Activated gamma-delta T cell treated with anti-CD3 and anti-CD28 coated beads, Interleukin-2, amount 50 U/mL, for 16 hours (primary cell): ENCODE data around the gene PRR22.

Experiments used
- DNase-seq: peaks from one replicate; pipeline ENCODE4 v3.0.0-alpha.2; 2020; ENCODE audit warnings: low read depth

Gene PRR22

DNA sequence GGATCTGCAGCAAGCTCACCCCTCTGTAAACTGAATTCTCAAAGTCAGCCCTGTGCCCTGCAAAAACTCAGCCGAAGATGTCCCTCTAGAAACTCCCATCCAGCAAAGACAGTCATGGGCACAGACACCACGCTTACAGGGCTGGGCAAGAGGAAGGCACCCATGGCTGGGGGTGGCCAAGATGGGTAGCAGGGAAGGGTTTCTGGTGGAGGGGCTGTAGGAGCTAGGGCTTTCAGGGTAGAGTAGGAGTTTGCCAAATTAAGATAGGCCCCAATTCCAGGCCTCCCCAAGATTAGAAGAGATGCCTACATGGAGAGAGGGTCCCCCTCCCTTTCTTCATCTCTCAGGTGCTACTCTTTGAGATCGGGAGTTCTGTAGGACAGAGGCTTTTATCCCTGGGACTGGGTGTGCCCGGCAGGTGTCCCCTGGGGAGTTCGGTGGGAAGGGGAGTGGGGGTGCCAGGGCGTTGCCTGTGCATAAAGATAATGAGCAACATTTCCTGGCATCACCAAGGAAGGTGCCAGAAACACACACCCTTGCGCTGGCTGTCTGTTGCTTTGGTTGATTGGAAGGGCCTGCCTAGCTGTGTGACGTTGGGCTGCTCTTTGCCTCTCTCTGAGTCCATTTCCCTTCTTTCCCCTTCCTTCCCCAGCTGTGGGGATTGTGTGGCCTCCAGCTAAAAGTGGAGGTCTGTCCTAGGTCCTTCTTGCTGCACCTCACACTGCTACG, 29.7 kb upstream of the PRR22 start:
- DNase-seq, result no peak

DNA sequence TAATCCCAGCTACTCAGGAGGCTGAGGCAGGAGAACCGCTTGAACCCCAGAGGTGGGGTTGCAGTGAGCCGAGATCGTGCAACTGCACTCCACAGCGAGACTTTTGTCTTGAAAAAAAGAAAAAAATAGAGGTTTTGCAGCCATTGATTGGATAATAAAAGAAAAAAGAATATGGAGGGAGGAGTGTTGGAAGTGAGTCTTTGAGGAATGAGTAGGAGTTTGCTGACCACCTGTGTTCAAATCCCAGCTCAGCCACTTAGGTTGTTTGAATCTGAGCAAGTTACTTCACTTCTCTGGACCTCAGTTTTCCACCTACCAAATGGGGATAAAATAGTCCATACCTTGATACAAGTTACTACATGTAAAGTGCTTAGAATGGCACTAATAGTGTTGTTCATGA, 26.6 kb upstream of the PRR22 start:
- no peak for DNase-seq

DNA sequence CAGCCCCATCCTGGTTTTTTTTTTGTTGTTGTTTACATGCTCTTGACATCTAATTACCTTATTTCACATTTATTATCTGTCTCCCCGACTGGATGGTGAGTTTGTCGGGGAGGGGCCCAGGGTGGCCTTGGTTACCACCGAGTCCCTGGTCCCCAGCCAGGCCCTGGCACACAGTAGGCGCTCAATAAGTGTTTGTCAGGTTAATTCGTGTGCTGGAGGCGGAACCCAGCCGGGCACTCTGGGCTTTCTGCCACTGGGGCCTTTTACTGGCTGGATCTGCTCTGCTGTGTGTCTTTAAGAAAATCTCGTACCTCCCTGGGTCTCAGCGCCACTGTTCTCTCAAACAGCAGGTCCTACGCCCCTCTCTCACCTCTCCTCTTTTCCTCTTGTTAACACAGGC, 24.9 kb upstream of the PRR22 start:
- no peak for DNase-seq

DNA sequence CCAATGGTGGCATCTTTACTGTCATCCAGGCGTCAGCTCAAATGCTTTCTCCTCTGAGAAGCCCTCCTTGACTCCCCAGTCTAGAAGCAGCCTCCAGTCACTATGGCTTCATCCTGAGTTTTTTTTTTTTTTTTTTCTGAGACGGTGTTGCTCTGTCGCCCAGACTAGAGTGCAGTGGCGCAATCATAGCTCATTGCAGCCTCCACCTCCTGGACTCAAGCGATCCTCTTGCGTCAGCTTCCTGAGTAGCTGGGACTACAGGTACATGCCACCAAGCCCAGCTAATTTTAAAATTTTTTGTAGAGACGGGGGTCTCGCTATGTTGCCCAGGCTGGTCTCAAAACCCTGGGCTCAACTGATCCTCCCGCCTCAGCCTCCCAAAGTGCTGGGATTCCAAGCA, 24.5 kb upstream of the PRR22 start:
- DNase-seq, result no peak

DNA sequence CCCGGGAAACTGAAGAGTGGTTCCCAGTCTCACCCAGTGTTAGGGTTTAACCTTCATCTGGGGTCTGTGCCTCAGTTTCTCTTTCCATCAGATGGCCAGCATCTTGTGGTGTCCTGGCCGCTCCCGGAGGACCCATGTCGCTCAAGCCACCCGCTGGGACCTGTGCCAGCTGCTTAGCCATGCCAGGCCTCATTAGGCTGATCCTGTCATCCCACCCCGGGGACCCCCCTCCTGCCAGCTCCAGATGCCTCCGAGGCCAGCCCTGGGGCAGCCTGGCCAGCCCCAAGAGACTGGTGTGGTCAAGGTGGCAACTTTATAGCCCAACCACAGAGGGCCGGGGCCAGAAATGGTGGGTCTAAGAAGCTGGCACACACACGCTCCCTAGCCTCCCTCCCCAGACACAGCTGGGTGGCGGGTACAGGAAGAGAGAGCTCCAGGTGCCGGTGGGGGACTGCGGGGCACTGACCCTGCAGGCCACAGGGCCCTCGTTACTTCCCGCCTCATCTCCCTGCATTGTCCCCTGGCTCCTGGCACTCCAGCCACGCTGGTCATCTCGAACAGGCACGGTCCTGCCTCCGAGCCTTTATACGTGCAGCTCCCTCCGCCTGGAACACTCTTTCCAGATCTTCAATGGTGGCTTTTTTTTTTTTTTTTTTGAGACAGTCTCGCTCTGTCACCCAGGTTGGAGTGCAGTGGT, 23.7 kb upstream of the PRR22 start:
- DNase-seq, result no peak

DNA sequence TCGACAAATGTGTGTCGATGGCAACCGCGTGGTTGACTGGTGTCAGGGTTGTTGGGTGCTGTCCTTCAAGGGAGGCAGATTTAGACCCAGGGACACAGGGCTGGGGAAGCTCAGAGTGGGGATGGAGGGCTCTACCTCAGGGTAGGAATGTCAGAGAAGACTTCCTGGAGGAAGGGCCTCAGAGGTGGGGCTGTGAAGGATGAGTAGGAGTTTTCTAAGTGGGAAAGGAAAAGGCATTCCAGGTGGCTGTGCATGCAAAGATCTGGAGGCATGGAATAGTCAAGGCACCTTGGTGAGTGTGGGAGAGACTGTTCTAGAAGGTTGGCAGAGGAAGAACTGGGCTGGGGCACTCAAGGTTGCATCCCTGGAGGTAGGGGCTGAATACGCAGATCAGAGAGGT, 22.4 kb upstream of the PRR22 start:
- DNase-seq, result no peak

DNA sequence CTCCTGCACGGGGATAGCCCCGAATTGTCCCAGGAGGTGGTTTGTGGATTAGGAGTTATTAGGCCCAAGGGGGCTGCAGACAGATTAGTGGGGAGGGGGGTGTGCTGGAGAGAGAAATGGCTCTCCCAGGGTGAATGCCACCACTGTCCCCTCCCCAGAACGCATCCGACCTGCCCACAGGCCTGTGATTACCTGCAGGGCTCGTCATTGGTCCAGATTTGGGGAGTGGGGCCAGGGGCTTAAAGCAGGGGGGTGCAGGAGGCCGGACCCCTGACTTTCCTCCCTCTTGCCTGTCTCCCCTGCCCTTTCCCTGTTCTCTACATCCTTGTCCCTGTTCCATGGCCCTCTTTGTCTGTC, 21.6 kb upstream of the PRR22 start:
- DNase-seq, result no peak

DNA sequence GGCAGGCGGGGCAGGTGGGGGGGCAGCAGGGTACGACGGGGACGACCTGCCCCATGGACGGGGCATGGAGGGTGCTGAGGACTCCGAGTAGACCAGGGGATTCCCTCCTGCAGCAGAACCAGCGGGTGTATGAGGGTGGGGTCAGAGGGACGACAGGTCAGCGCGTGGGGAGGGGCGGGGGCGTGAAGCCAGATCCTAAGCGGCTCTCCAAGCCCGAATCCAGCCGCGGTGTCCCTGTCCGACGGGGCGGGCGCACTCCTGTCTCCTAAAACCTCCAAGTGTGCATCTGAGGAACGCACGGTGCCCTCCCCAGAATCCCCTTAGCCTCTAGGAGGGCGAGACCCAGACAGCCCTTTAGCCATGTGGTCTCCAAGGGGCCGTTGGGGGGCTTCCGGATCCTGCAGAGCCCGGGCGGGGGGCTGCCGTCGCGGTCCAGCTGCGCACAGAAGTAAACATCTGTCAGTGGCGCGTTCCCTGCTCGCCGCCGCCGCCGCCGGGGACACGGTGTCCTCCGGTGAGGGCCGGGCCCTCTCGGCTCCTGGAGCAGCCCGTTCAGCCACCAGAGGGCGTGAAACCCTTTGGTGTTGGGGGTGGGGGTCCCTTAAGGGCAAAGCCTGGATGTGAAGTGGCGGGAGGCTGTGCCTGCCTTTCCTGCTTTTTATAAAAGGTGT, 21.1 kb upstream of the PRR22 start:
- peak; percentile 51 for DNase-seq

DNA sequence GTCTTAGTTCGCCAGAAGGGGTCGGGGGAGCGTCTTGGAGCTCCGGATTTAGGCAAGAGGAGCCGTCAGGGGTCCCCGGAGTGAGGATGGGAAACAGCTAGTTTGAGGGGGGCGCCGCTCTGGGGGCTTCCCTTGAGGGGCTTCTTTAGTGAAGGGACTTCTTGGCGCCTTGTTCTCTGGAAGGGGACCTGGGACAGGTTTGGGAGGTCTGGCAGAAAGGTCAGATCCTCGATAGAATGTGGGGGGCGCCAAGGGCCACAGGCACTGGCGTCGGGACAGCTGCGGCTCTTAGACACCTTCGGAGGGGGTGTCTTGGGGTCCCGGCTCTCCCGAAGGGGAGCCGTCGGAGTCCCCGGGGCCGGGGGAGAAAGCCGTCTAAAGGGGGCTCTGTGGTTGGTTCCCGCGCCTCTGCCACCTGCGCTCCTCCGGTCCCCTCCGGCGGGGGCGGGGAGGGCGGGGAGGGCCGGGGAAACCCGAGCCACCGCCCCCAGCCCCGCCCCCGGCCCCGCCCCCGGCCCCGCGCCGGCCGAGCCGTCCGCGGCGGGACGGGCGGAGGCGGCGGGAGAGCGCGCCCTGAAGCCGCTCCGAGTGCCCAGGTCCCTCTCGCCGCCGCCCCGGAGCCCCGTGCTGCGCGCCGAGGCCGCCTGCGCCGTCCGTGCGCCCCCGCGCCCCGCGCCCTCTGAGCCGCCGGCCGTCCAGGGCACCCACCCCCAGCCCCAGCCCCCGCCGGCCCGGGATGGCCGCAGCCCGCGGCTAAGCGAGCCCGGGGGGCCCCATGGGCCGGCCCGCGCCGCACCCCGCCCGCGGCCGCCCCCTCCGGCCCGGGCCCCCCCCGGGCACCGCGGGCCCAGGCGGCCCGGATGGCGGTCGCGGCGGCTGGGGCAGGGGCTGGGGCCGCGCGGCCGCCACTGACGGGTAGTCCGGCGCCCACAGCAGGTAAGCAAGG, 20.2 kb upstream of the PRR22 start, which contains the start of gene NRTN:
Gene NRTN, plus strand, starts transcription at position 552 of the 946 bp plus-strand sequence. CDS start 19,099 bp downstream, outside the sequence.
- DNase-seq, result no peak

DNA sequence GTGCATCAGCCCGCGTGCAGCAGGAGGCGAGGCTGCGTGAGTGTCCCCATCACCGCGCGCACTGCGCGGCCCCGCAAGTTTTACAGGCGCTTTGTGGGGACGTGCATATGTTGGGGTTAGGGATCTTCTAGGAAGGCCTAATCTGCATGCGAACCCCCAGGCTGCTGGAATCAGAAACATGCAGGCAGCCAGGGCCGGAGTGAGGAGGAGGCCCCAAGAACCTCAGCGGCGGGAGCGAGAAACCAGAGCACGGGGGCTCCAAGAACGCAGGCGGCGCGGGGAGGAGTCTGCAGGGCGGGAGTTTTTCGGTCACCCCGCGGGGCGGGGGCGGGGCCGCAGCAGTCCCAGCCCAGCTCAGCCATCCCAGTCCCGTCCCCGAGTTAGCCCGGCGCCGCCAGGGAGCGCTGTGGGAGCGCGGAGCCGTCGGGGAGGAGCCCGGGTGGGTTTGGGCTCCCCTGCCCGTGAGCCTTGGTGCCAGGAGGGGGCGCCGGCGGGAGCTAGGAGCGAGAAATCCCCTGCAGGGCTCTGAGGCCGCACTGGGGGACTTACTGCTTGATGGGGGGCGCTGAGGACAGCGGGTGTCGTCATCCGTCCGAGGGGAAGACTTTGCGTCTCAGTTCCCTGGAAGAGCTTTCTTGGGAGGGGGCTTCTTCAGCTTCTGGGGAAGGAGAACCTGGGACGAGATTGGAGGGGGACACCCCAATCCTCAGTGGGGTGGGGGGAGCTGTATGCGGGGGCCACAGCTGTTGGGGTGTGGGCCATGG, 19.4 kb upstream of the PRR22 start:
- DNase-seq, result peak; percentile 88

DNA sequence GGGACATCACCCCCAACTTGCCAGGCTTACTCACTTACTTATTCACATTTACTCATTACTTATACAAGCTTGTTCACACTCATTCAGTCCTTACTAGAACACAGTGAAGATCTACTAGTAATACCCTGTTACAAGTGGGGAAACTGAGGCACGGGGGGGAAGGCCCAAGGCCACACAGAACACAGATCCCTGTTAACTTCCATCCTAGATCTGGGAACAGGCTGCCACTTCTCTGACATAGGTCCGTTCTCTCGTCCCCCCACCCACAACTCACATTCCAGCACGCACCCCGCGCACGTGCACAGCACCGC, 18.9 kb upstream of the PRR22 start:
- DNase-seq, result no peak

DNA sequence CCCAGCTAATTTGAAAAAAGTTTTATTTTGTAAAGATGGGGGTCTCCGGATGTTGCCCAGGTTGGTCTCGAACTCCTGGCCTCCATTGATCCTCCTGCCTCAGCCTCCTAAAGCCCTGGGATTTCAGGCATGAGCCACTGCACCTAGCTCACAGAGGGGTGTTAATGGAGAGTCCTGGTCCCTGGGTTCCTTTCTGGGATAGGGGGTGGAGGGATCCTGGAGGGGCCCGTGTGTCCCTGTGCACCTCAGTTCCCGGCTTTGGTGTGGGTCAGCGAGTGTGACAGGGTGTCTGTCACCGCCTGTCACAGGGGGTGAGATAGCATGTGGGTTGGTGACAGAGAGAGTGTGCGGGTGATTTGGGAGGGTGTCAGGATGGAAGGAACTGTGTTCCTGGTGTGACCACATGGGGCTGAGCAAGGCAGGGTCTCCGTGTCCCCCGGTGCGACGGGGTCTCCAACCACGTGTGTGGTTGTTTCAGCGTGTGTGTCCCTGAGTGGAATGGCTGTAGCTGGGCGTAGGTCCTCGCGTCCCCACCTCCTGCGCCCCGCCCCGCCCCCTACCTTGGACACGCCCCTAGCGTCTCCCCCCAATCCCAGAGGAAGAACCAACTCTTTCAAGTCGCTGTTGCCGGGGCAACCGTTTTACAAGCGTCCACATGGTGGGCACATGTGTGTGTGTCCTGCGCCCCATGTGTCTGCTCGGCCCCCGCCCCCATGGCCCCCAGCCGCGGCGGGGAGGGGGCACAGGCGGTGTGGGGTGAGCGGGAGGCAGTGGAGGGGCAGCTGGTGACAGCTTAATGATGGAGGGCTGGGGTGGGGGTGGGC, 17.5 kb upstream of the PRR22 start:
- DNase-seq, result no peak

DNA sequence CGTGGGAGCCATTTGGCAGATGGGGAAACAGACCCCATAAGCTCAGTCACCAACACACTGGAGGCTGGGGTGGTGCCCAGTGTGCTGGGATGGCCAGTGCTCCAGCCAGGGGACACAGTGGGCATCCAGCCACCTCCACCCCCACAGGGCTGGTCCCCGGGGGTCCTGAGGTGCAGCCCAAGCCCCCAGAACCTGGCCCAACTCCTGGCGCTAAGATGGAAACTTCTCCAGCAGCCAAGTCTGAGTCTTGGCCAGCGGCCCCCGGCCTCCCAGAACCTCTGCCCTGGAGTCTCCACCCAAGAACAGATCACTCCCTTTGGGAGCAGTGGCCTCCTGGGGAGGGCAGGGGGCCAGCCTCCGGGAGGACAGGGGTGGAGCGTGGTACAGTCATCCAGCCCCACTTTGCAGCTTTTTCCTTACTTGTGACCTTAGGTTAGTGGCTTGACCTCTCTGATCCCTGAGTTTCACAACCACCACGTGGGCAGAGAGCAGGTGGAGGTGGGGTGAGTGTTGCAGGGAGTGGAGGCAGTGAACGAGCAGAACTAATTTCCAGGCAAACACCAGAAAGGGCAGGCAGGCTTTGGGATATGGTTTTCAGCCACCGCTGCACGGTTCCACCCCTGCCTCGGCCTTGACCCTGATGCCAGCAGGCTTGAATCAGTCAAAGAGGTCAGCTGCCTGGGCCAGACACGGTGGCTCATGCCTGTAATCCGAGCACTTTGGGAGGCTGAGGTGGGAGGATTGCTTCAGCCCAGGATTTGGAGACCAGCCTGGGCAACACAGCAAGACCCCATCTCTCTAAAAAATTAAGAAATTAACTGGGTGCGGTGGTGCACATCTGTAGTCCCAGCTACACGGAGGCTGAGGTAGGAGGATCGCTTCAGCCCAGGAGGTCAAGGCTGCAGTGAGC, 16.1 kb upstream of the PRR22 start:
- DNase-seq, result no peak

DNA sequence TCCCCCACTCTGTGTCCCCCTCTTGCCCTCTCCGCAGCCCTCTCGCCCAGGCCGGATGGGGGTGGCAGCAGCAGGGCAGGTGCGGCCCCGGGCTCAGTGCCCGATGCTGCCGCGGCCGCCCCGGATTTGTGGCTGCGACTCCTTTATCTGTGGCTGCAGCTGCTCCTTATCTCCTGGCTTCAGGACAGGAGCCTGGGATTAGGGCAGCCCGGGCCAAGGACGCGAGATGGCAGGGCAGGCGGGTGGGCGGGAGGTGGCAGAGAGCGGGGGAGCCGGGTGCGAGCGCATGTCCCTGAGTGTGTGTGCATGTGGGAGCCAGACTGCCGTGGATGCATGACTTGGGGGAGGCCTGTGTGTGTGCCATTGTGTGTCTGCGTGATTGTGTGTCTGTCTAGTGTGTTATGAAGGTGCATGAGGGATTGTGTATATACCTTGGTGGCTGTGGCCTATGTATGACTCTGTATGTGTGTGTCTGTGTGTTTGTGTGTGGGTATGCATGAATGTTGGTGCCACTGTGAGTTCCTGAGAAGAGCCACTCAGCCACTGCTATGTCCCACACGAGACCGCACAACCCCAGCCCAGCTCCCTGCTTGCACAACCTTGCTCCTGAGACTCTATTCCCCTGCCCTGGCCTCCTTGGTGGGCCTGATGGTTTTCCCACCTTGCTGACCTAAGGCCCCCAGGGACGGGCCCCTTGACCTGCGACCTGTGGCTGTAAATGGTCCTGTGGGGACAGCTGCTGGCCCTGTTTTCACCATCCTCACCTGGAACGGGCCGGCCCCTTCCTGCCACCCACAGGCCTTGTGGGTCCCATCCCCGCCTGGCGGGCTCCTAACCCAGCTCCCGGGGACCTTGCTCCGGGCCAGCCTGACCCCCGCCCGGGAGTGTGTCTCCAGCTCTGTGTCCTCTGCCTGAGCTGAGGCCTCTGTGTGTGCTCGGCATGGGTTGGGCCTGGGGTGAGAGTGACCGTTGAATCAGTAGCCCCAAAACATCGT, 15.0 kb upstream of the PRR22 start:
- no peak for DNase-seq

DNA sequence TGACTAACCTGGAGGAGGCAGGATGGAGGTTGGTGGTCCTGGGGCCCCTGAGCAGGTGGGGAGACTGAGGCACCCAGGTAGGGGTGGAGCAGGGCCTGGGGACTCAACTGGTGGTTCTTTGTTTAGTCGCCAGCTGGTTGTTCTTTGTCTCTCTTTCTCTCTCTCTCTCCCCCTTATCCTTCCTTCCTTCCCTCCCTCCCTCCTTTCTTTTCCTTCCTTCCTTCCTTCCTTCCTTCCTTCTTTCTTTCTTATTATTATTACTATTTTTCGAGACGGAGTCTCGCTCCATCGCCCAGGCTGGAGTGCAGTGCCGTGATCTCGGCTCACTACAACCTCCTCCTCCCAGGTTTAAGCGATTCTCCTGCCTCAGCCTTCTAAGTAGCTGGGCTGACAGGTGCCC, 13.7 kb upstream of the PRR22 start:
- no peak for DNase-seq

DNA sequence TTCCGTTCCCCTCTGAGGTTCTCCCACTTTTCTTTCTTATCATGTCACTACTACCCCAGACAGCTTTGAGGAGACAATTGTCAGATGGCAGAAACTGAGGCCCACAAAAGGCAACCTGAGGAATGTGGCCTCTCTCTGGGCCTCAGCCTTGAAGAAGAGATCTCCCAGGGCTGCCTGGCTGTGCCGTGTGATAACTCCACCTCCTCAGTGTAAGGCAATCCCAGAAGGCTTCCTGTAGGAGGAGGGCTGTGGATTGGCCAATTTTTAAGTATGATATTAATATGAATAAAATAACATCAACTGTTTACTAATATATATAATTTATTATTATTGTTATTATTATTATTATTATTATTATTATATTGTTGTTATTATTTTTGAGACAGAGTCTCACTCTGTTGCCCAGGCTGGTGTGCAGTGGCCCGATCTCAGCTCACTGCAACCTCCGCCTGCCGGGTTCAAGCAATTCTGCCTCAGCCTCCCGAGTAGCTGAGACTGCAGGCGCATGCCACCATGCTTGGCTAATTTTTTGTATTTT, 10.9 kb upstream of the PRR22 start:
- no peak for DNase-seq

DNA sequence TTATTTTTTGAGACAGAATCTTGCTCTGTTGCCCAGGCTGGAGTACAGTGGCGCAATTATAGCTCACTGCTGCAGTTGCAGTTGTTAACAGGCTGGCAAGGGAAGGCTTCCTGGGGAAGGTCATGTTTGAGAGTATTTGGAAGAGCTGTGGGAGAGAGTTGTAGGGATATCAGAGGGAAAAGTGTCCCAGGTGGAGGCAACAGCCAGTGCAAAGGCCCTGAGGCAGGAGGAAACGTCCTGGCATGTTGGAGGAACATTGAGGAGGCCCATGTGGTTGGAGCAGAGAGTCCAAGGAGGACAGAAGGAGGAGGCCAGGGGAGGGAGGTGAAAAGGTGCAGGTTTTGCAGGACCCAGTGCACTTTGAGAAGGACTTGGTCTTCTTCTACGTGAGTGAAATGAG, 8.6 kb upstream of the PRR22 start:
- DNase-seq, result no peak

DNA sequence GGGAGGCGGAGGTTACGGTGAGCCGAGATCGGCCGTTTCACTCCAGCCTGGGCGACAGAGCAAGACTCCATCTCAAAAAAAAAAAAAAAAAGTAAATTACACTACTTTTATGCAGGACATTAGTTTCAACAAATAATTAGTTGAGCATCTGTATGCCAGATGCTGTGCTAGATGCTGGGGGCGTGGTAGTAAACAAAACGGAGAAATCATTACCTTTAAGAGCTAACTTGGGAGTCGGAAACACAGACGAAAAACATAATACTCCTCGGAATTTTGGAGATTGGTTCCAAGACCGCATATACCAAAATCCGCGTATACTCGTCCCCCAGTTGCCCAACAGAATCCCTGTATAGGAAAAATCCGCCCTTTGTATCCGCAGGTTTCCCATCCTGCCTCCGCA, 7.7 kb upstream of the PRR22 start:
- no peak for DNase-seq
